UCSD-AML1 (cell line): ENCODE measurements around the gene KIAA0825.
"Not testable (repeated sequence)": the region's sequence is repeated elsewhere in the genome, so short reads cannot be mapped to it uniquely, and the experiment has no call there.

Source experiments
- DNase-seq: peaks from one replicate; lab custom pipeline; 2025; ENCODE audit not compliant: unreplicated experiment; lab: John Stamatoyannopoulos, UW

The KIAA0825 gene

GRCh38 chr5:94116317-94116716, 502.1 kb downstream of the KIAA0825 start:
- not testable (repeated sequence) for DNase-seq

GRCh38 chr5:94113087-94113486, 505.3 kb downstream of the KIAA0825 start:
- no peak for DNase-seq

GRCh38 chr5:94111209-94112004, 507.0 kb downstream of the KIAA0825 start:
- peak; percentile 91 for DNase-seq

GRCh38 chr5:94103514-94104245, 514.7 kb downstream of the KIAA0825 start:
- no peak for DNase-seq
